ENCODE measurements around the gene KLK10. TPM values are rescaled to one million over a fixed set of nuclear protein-coding genes. Genes with fewer than 3 reads are reported as not detected.

Gene KLK10
- total and polyA plus RNA-seq, 2 donors (not counting 3 experiments of a cell fraction or from before 2014, with no cell fraction given), result not detected

DNA sequence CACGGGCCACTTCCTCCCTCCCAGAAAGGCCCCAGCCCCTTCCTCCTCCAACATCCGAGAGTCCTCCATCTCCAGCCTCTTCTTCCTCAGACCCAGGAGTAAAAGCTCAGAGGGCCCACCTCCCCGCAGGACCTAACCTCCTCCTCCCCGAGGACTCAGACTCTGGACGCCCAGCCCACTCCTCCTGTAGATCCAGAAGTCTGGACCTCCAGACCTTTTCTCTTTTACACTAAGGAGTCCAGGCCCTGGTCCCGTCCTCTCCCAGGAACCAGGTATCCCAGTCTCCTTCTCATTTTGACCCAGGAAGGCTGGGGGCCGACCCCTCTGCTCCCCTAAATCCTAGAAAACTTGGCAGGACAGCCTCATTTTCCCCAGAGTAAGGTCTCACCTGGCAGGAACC is 16.2 kb downstream of the KLK10 start:
- TF ChIP-seq EZH2 (IDR thresholded peaks at IDR 0.05; ENCODE audit: borderline replicate concordance, low read depth, low read length, severe bottlenecking) (no peak), GATA2 (IDR thresholded peaks at IDR 0.05; ENCODE audit: insufficient read depth, insufficient read length, low read depth, low read length) (no peak), JUN (IDR thresholded peaks at IDR 0.05; ENCODE audit: borderline replicate concordance, insufficient read depth, insufficient read length, low read depth) (no peak), MYC (IDR thresholded peaks at IDR 0.05; ENCODE audit: low read depth, low read length) (no peak), FOS (IDR thresholded peaks at IDR 0.05; ENCODE audit: borderline replicate concordance, insufficient read depth, low read length) (no peak), POLR2AphosphoS5 (IDR thresholded peaks at IDR 0.05; ENCODE audit: insufficient read depth, low read depth, low read length) (no peak), POLR2A (IDR thresholded peaks at IDR 0.05; ENCODE audit: low read depth, low read length) (no peak)
- TF ChIP-seq, protein P1, sequence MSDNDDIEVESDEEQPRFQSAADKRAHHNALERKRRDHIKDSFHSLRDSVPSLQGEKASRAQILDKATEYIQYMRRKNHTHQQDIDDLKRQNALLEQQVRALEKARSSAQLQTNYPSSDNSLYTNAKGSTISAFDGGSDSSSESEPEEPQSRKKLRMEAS (IDR thresholded peaks at IDR 0.05; ENCODE audit: insufficient read depth, insufficient read length), result no peak
- TF ChIP-seq, protein P2, sequence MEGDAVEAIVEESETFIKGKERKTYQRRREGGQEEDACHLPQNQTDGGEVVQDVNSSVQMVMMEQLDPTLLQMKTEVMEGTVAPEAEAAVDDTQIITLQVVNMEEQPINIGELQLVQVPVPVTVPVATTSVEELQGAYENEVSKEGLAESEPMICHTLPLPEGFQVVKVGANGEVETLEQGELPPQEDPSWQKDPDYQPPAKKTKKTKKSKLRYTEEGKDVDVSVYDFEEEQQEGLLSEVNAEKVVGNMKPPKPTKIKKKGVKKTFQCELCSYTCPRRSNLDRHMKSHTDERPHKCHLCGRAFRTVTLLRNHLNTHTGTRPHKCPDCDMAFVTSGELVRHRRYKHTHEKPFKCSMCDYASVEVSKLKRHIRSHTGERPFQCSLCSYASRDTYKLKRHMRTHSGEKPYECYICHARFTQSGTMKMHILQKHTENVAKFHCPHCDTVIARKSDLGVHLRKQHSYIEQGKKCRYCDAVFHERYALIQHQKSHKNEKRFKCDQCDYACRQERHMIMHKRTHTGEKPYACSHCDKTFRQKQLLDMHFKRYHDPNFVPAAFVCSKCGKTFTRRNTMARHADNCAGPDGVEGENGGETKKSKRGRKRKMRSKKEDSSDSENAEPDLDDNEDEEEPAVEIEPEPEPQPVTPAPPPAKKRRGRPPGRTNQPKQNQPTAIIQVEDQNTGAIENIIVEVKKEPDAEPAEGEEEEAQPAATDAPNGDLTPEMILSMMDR (IDR thresholded peaks at IDR 0.05; ENCODE audit: extremely low read depth in 1 of 2, insufficient read depth in 1 of 2, low read depth in 1 of 2, low read length in 2 of 2), result no peak
- H3K9me3 ChIP-seq (replicated peaks; ENCODE audit: control insufficient read depth, insufficient read depth, low read length), result no peaks in the 10 kb centered on the region
- H3K27me3 ChIP-seq (ENCODE audit: control insufficient read depth in 2 of 2, insufficient read depth in 2 of 2, low read length in 2 of 2), result no peaks in the 10 kb centered on the region
- BruUV-seq (replicated peaks), result no TSS peak
- no peaks in the 10 kb centered on the region for H3K79me2 ChIP-seq (ENCODE audit: control insufficient read depth, insufficient read depth, low read length)
- CTCF ChIA-PET, result no interaction called here
- H2AFZ ChIP-seq (ENCODE audit: low read depth, low read length), result no peak overlapping the region
- no peak overlapping the region for H3K27ac ChIP-seq (ENCODE audit: insufficient read depth, low read depth, low read length)
- intact Hi-C loops (cut with micrococcal nuclease), result no loop called here
- no peak overlapping the region for H3K4me2 ChIP-seq (ENCODE audit: insufficient read depth, low read length)
- no peak for FAIRE-seq
- no peak overlapping the region for H3K9ac ChIP-seq (replicated peaks; ENCODE audit: extremely low read depth, insufficient read depth, low read length)
- POLR2A ChIA-PET, result no interaction called here
- H3K4me3 ChIP-seq (replicated peaks in 1 of 3; ENCODE audit: insufficient read depth in 1 of 3, low read depth in 1 of 3, low read length in 3 of 3), result no peak overlapping the region
- no peaks in the 10 kb centered on the region for H4K20me1 ChIP-seq (replicated peaks; ENCODE audit: control insufficient read depth, extremely low read depth, insufficient read depth, low read length)
- H3K9me1 ChIP-seq (replicated peaks; ENCODE audit: control insufficient read depth, extremely low read depth, insufficient read depth, low read length), result no peaks in the 10 kb centered on the region
- DNase-seq (ENCODE audit: low read depth, low spot score), result no peak
- dilution Hi-C loops (cut with MboI; ENCODE audit: extremely low pct_ligation_motif_present, low sequenced_read_pairs), result no loop called here
- no peaks in the 10 kb centered on the region for H3K36me3 ChIP-seq (ENCODE audit: control insufficient read depth in 2 of 2, extremely low read depth in 1 of 2, insufficient read depth in 2 of 2, low read length in 2 of 2)
- no peaks in the 10 kb centered on the region for H3K4me1 ChIP-seq (ENCODE audit: control insufficient read depth, extremely low read depth, insufficient read depth, low read length)

Data from endothelial cell of umbilical vein (primary cell).